Neutrophil (primary cell): ENCODE data around the gene MTM1.

ENCODE experiments used
- H3K27ac ChIP-seq: fragments of 200-600 bp; sonication (generic); 2 replicates; pipeline ENCODE4 v1.5.1; 2016; ENCODE audit warnings: mild to moderate bottlenecking, moderate library complexity
- H3K27me3 ChIP-seq: fragments of 200-600 bp; sonication (generic); 2 replicates; pipeline ENCODE4 v1.6.0; 2016; ENCODE audit warnings: mild to moderate bottlenecking
- H3K36me3 ChIP-seq: fragments of 200-600 bp; sonication (generic); 2 replicates; pipeline ENCODE4 v1.5.1; 2017
- H3K4me1 ChIP-seq, 2 experiments: fragments of 200-600 bp in 1 of 2; sonication (generic) in 1 of 2; 1 replicate in 1 of 2; 2 replicates in 1 of 2; pipeline versions ENCODE4 v1.5.1 to v1.6.1; 2013 to 2016; ENCODE audit warnings: low read depth in 1 of 2, low read length in 1 of 2, mild to moderate bottlenecking in 1 of 2, moderate library complexity in 1 of 2; ENCODE audit not compliant: control insufficient read depth in 1 of 2, insufficient read depth in 1 of 2
- H3K4me3 ChIP-seq, 2 experiments: fragments of 200-600 bp in 1 of 2; sonication (generic) in 1 of 2; 1 replicate in 1 of 2; 2 replicates in 1 of 2; pipeline ENCODE4 v1.5.1; 2013 to 2016; ENCODE audit warnings: low read depth in 1 of 2, low read length in 1 of 2, mild to moderate bottlenecking in 1 of 2, moderate library complexity in 1 of 2
- H3K9me3 ChIP-seq: fragments of 200-600 bp; sonication (generic); 2 replicates; pipeline ENCODE4 v1.5.1; 2016
- TF ChIP-seq, protein P1 (sequence below): fragments of 200-600 bp; sonication (generic); IDR thresholded peaks from 2 replicates; pipeline ENCODE4 v1.5.1; 2016; ENCODE audit warnings: antibody characterized with exemption

Gene MTM1

DNA sequence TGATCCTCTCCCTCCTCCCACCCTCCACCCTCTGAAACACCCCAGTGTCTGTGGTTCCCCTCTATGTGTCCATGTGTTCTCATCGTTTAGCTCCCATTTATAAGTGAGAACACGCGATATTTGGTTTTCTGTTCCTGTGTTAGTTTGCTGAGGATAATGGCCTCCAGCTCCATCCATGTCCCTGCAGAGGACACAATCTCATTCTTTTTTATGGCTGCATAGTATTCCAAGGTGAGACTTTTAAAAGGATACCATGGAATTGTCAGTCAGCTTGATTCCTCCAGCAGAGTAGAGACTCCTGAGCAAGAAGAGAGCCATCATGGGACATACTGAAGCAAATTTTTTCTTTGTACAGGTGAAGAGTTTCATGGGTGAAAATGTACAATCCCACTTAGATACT, 38.8 kb upstream of the MTM1 start:
- Histone ChIP-seq H3K27me3 (no peaks in the 10 kb centered on the region), H3K27ac (no peak overlapping the region), H3K4me3 (no peak overlapping the region), H3K9me3 (no peaks in the 10 kb centered on the region), H3K36me3 (no peaks in the 10 kb centered on the region), H3K4me1 (peaks cover 5 to 9% of the 10 kb centered on the region in 2 experiments)
- TF ChIP-seq, protein P1, sequence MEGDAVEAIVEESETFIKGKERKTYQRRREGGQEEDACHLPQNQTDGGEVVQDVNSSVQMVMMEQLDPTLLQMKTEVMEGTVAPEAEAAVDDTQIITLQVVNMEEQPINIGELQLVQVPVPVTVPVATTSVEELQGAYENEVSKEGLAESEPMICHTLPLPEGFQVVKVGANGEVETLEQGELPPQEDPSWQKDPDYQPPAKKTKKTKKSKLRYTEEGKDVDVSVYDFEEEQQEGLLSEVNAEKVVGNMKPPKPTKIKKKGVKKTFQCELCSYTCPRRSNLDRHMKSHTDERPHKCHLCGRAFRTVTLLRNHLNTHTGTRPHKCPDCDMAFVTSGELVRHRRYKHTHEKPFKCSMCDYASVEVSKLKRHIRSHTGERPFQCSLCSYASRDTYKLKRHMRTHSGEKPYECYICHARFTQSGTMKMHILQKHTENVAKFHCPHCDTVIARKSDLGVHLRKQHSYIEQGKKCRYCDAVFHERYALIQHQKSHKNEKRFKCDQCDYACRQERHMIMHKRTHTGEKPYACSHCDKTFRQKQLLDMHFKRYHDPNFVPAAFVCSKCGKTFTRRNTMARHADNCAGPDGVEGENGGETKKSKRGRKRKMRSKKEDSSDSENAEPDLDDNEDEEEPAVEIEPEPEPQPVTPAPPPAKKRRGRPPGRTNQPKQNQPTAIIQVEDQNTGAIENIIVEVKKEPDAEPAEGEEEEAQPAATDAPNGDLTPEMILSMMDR = no peak

DNA sequence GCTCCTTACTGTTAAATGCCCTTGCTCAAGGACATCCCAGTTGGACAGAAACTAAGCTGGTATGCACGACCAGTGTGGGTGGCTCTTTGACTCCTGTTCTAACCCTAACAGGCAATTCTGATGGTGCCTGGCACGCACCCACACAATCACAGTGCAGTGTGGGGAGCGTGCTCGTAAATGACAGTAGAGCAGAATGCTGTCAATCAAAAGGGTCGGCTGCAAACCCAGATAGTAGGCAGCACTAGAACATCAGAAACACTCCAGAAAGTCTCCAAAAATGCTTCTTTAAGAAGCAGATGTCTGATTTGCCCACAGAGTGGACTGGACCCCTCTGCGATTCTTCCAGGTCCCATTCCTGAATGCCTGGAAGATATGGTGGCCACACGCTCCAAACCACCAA, 37.6 kb upstream of the MTM1 start:
- Histone ChIP-seq H3K27ac (no peak overlapping the region), H3K4me1 (peaks cover 5 to 9% of the 10 kb centered on the region in 2 experiments), H3K36me3 (no peaks in the 10 kb centered on the region), H3K4me3 (no peak overlapping the region), H3K27me3 (no peaks in the 10 kb centered on the region), H3K9me3 (no peaks in the 10 kb centered on the region)
- TF ChIP-seq, protein P1 = no peak

DNA sequence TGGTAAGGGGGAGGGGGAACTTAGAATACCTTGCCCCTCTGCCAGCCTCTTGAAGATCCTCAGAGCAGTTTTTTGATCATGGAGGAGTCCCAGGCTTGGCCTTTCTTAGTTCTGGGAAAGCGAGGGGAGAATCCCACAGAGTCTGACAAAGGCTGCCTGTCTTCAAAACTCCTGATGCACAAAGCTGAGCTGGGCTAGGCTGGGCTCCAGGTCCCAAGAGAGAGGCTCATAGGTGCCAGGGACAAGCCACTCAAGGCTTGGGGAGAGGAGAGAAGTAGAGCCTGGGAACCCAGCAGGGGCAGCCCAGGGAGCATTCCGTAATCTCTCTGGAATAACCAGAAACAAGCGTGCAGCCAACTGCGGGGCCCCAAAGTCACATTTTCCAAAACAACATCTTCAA, 37.0 kb upstream of the MTM1 start:
- TF ChIP-seq, protein P1 = no peak

DNA sequence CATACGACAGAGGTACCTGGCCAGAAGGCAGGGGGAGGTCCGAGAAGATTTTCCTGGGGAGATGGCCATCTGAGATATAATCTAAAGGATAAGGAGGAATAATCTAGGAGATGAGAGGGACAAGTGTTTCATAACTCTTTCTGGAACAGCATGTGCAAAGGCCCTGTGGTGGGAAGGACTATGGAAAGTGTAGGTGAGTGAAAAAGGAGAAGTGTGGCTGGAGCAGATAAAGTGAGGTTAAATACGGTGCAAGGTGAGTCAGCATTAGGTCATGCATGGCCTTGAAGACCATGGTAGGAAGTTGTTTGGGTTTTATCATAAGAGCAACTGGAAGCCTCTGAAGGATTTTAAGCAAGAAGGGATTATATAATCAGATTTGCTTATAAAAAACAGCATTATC, 34.6 kb upstream of the MTM1 start:
- TF ChIP-seq, protein P1 = no peak
- no peaks in the 10 kb centered on the region for H3K36me3 ChIP-seq
- H3K9me3 ChIP-seq = no peaks in the 10 kb centered on the region
- H3K4me3 ChIP-seq = no peak overlapping the region
- H3K4me1 ChIP-seq = no peaks in the 10 kb centered on the region
- no peak overlapping the region for H3K27ac ChIP-seq
- no peaks in the 10 kb centered on the region for H3K27me3 ChIP-seq

More for the DNA sequence above, 37.0 kb upstream of the MTM1 start:
- Histone ChIP-seq H3K27me3 (no peaks in the 10 kb centered on the region), H3K4me1 (peaks cover 5 to 9% of the 10 kb centered on the region in 2 experiments), H3K27ac (no peak overlapping the region), H3K4me3 (no peak overlapping the region), H3K9me3 (no peaks in the 10 kb centered on the region), H3K36me3 (no peaks in the 10 kb centered on the region)

DNA sequence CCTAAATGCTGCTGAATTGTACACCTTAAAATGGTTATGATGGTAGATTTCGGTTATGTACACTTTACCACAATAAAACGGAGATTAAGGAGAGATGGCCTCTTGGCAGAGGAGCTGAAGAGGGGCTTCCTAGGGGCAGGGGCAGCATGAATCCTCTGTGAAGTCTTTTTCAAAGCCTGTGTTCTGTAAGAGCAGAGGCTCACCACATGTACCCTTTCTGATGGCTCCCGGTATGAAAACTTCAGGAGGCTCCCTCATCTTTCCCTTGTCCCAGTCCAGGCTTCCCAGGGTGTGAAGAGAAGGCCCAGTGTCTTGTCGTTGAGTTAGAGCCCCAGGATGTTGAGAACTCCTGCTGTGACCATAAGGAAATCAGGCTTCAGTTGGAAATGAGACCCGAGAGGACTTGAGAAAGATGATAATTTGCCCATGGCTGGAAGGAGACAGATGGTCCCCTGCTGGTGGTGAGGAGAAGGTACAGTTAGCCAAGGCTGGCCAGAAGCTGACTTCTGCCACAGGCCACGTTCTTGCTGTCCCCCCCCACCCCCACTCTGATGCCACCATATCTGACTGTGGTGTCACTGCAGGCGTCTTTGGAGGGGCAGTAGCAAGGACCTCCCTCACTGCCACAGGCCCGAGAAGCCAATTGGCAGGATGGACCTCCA, 31.8 kb upstream of the MTM1 start:
- Histone ChIP-seq H3K9me3 (no peaks in the 10 kb centered on the region), H3K4me3 (no peak overlapping the region), H3K27ac (no peak overlapping the region), H3K4me1 (no peaks in the 10 kb centered on the region), H3K36me3 (no peaks in the 10 kb centered on the region), H3K27me3 (no peaks in the 10 kb centered on the region)
- TF ChIP-seq, protein P1 = no peak
